Liver (tissue), 3 donors: ENCODE measurements around the gene ACP7.

ENCODE experiments used
- ATF3 ChIP-seq: IDR thresholded peaks from 2 replicates; pipeline ENCODE4 v1.6.1; 2016; ENCODE audit warnings: antibody characterized with exemption
- CTCF ChIP-seq: fragments of 150-350 bp; IDR thresholded peaks from 2 replicates; pipeline ENCODE4 v1.5.1; 2017; ENCODE audit warnings: improper control_type of control experiment, low read depth, low read length; ENCODE audit not compliant: missing input control
- FOXA1 ChIP-seq: IDR thresholded peaks from 2 replicates; pipeline ENCODE4 v1.6.1; 2016; ENCODE audit warnings: antibody characterized with exemption
- GABPA ChIP-seq, 2 donors: IDR thresholded peaks in 1 of 2; conservative IDR thresholded peaks in 1 of 2; 2 replicates each; pipeline ENCODE4 v1.6.1; 2016; ENCODE audit warnings: antibody characterized with exemption in 2 of 2, mild to moderate bottlenecking in 1 of 2, moderate library complexity in 1 of 2
- HNF4G ChIP-seq: IDR thresholded peaks from 2 replicates; pipeline ENCODE4 v1.6.1; 2016; ENCODE audit warnings: antibody characterized with exemption
- JUND ChIP-seq, 2 donors: IDR thresholded peaks; 2 replicates each; pipeline ENCODE4 v1.6.1; 2016; ENCODE audit warnings: antibody characterized with exemption in 2 of 2
- RAD21 ChIP-seq, 2 donors: IDR thresholded peaks; 2 replicates each; pipeline ENCODE4 v1.6.1; 2016; ENCODE audit warnings: antibody characterized with exemption in 2 of 2, mild to moderate bottlenecking in 2 of 2
- REST ChIP-seq: IDR thresholded peaks from 2 replicates; pipeline ENCODE4 v1.6.1; 2016; ENCODE audit warnings: antibody characterized with exemption, mild to moderate bottlenecking
- RXRA ChIP-seq, 2 donors: IDR thresholded peaks; 2 replicates each; pipeline ENCODE4 v1.6.1; 2017 to 2018; ENCODE audit warnings: antibody characterized with exemption in 2 of 2, mild to moderate bottlenecking in 1 of 2
- SP1 ChIP-seq: IDR thresholded peaks from 2 replicates; pipeline ENCODE4 v1.6.1; 2018; ENCODE audit warnings: antibody characterized with exemption, mild to moderate bottlenecking
- TAF1 ChIP-seq: conservative IDR thresholded peaks from 2 replicates; pipeline ENCODE4 v1.6.1; 2016; ENCODE audit warnings: antibody characterized with exemption, mild to moderate bottlenecking
- YY1 ChIP-seq: IDR thresholded peaks from 2 replicates; pipeline ENCODE4 v1.6.1; 2016; ENCODE audit warnings: antibody characterized with exemption, mild to moderate bottlenecking
- TF ChIP-seq, protein P1 (sequence below): IDR thresholded peaks from 2 replicates; pipeline ENCODE4 v1.6.1; 2016; ENCODE audit warnings: antibody characterized with exemption
- TF ChIP-seq, protein P2 (sequence below): IDR thresholded peaks from 2 replicates; pipeline ENCODE4 v1.6.1; 2016; ENCODE audit warnings: antibody characterized with exemption
- donor health status: healthy.
- donor health status: healthy.

DNA sequence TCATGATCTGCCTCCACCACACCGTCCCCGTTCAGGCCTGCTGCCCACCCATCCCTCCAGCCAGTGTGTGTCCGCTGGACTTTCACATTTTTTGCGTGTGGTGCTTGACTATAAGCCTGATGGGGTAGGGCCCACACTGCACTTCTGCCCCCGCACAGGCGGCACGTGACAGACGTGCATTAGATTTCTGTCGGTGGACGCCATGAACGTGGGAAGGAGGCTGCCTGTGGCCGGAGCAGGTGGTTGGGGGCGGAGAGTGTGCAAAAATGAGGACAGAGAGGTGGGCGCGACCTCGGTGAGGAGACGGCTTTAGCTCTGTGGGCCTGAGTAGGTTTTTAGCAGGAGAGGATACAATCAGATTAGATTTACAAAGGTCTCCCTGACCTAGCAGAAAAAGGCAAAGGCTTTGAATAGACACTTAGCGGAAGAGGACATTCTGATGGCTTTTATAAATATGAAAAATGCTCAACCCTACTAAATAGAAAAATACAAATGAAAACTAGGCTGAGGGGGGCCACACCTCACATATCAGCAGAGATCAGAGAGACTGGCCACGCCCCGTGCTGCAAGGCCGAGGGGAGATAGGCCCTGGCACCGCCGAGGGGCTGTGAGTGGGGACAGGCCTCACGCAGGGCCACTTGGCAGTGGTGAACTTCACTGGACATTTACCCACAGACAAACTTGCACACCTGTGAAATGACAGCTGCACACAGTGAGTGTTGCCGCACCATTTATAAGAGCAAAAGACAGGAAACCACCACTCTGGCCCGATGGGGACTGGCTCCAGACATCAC is 66.8 kb downstream of the ACP7 start:
- no peak for TF ChIP-seq CTCF
- no peak for TF ChIP-seq RAD21 (IDR thresholded peaks at IDR 0.05)
- no peak for TF ChIP-seq JUND (IDR thresholded peaks at IDR 0.05)
- TF ChIP-seq YY1 = no peak
- no peak for TF ChIP-seq REST
- TF ChIP-seq GABPA (IDR thresholded peaks at IDR 0.05 in 1 of 2, conservative IDR thresholded peaks at IDR 0.05 in 1 of 2) = no peak
- TF ChIP-seq, protein P1, sequence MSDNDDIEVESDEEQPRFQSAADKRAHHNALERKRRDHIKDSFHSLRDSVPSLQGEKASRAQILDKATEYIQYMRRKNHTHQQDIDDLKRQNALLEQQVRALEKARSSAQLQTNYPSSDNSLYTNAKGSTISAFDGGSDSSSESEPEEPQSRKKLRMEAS = no peak
- TF ChIP-seq, protein P2, sequence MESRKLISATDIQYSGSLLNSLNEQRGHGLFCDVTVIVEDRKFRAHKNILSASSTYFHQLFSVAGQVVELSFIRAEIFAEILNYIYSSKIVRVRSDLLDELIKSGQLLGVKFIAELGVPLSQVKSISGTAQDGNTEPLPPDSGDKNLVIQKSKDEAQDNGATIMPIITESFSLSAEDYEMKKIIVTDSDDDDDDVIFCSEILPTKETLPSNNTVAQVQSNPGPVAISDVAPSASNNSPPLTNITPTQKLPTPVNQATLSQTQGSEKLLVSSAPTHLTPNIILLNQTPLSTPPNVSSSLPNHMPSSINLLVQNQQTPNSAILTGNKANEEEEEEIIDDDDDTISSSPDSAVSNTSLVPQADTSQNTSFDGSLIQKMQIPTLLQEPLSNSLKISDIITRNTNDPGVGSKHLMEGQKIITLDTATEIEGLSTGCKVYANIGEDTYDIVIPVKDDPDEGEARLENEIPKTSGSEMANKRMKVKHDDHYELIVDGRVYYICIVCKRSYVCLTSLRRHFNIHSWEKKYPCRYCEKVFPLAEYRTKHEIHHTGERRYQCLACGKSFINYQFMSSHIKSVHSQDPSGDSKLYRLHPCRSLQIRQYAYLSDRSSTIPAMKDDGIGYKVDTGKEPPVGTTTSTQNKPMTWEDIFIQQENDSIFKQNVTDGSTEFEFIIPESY = no peak
- no peak for TF ChIP-seq TAF1
- TF ChIP-seq HNF4G = no peak
- TF ChIP-seq ATF3 = no peak
- no peak for TF ChIP-seq FOXA1
- no peak for TF ChIP-seq SP1
- no peak for TF ChIP-seq RXRA (IDR thresholded peaks at IDR 0.05)
